H1 (cell line): ENCODE measurements around the gene WDR93. TPM values are rescaled to one million over a fixed set of nuclear protein-coding genes. Genes with fewer than 3 reads are reported as not detected.

Experiments
- CTCF ChIA-PET: fragments of 300-600 bp; sonication (Branson Sonifier 250); formaldehyde crosslinking; loops from one replicate; lab custom pipeline; 2021; ENCODE audit not compliant: partially characterized antibody; lab: Charles Lee
- POLR2A ChIA-PET: fragments of 300-600 bp; sonication (Branson Sonifier 250); formaldehyde crosslinking; loops from one replicate; lab custom pipeline; 2021; ENCODE audit warnings: inconsistent platforms; ENCODE audit not compliant: partially characterized antibody; lab: Charles Lee
- DNase-seq, 2 experiments: peaks; one replicate each; pipeline versions ENCODE4 v3.0.0 to v3.0.0-alpha.2; 2010 to 2022; ENCODE audit warnings: low spot score in 2 of 2, low read depth in 1 of 2, mixed read lengths in 1 of 2
- FAIRE-seq: peaks from 2 replicates; lab custom pipeline; 2011; peaks lifted over from hg19 to GRCh38; lab: Jason Lieb, UNC
- H2AFZ ChIP-seq: 2 replicates; pipeline ENCODE4 v1.8.1; 2012; ENCODE audit warnings: low read length, inconsistent platforms
- H2AK5ac ChIP-seq: 2 replicates; pipeline ENCODE4 v1.6.1; 2013; ENCODE audit warnings: low read depth, low read length
- H2BK120ac ChIP-seq: replicated peaks from 2 replicates; pipeline ENCODE3; 2013; ENCODE audit warnings: low read depth, low read length, inconsistent platforms
- H2BK12ac ChIP-seq: 2 replicates; pipeline ENCODE4 v1.6.1; 2013; ENCODE audit warnings: low read depth, low read length
- H2BK15ac ChIP-seq: 2 replicates; pipeline ENCODE4 v1.6.1; 2013; ENCODE audit warnings: low read length
- H2BK20ac ChIP-seq: 2 replicates; pipeline ENCODE4 v1.6.1; 2013; ENCODE audit warnings: low read length
- H2BK5ac ChIP-seq: 2 replicates; pipeline ENCODE4 v1.6.1; 2013; ENCODE audit warnings: low read depth, low read length
- H3K14ac ChIP-seq: 2 replicates; pipeline ENCODE4 v1.6.1; 2013; ENCODE audit warnings: inconsistent platforms; ENCODE audit not compliant: insufficient read length
- H3K18ac ChIP-seq: 2 replicates; pipeline ENCODE4 v1.6.1; 2013; ENCODE audit warnings: low read length; ENCODE audit errors: extremely low read depth
- H3K23ac ChIP-seq: 2 replicates; pipeline ENCODE4 v1.6.1; 2013; ENCODE audit warnings: inconsistent platforms; ENCODE audit not compliant: insufficient read length
- H3K23me2 ChIP-seq: 2 replicates; pipeline ENCODE4 v1.6.1; 2013; ENCODE audit warnings: low read depth, low read length
- H3K27ac ChIP-seq: 2 replicates; pipeline ENCODE4 v1.6.1; 2011; ENCODE audit warnings: low read depth, low read length, inconsistent platforms
- H3K27me3 ChIP-seq, 4 experiments: replicated peaks in 1 of 4; 1 replicate in 1 of 4; 2 replicates in 3 of 4; pipeline versions ENCODE4 v1.6.1 to v1.8.1; 2011 to 2013; ENCODE audit warnings: low read length in 3 of 4, mild to moderate bottlenecking in 3 of 4, inconsistent platforms in 2 of 4, mixed read lengths in 2 of 4, moderate library complexity in 1 of 4; ENCODE audit not compliant: control insufficient read depth in 3 of 4, insufficient read depth in 3 of 4; ENCODE audit errors: extremely low read depth in 1 of 4
- H3K36me3 ChIP-seq, 4 experiments: 2 replicates each; pipeline versions ENCODE4 v1.6.1 to v1.8.1; 2011 to 2013; ENCODE audit warnings: mild to moderate bottlenecking in 4 of 4, low read length in 3 of 4, moderate library complexity in 2 of 4, control low read depth in 1 of 4, inconsistent platforms in 1 of 4; ENCODE audit not compliant: insufficient read depth in 4 of 4, control insufficient read depth in 2 of 4
- H3K4ac ChIP-seq: replicated peaks from 2 replicates; pipeline ENCODE3; 2013; ENCODE audit warnings: low read length, low read depth, mixed read lengths, inconsistent platforms; ENCODE audit not compliant: insufficient read length
- H3K4me1 ChIP-seq, 4 experiments: replicated peaks in 1 of 4; 1 replicate in 1 of 4; 2 replicates in 3 of 4; pipeline versions ENCODE4 v1.6.1 to v1.8.1; 2011 to 2013; ENCODE audit warnings: low read length in 3 of 4, inconsistent platforms in 2 of 4, mixed read lengths in 1 of 4; ENCODE audit not compliant: insufficient read depth in 4 of 4, control insufficient read depth in 3 of 4
- H3K4me2 ChIP-seq, 2 experiments: 2 replicates each; pipeline versions ENCODE4 v1.6.1 to v1.8.1; 2011 to 2013; ENCODE audit warnings: low read depth in 2 of 2, low read length in 2 of 2, control low read depth in 1 of 2, inconsistent platforms in 1 of 2, mild to moderate bottlenecking in 1 of 2; ENCODE audit not compliant: insufficient read depth in 1 of 2
- H3K4me3 ChIP-seq, 4 experiments: fragments of 200-600, 300-600 bp in 1 of 4; sonication (generic), shearing (Covaris generic), sonication (Bioruptor Twin) in 1 of 4; 2 replicates each; pipeline versions ENCODE4 v1.5.1 to v1.8.1; 2011 to 2016; ENCODE audit warnings: low read length in 4 of 4, low read depth in 3 of 4, control low read depth in 2 of 4, inconsistent platforms in 2 of 4, mild to moderate bottlenecking in 2 of 4, mixed read lengths in 1 of 4, moderate library complexity in 1 of 4; ENCODE audit not compliant: insufficient read depth in 2 of 4; ENCODE audit errors: extremely low read depth in 1 of 4
- H3K56ac ChIP-seq: replicated peaks from 2 replicates; pipeline ENCODE3; 2013; ENCODE audit warnings: low read depth, mild to moderate bottlenecking, mixed read lengths, low read length, inconsistent platforms; ENCODE audit not compliant: insufficient read length
- H3K79me1 ChIP-seq: 2 replicates; pipeline ENCODE4 v1.6.1; 2013; ENCODE audit warnings: low read depth, low read length, control low read depth
- H3K79me2 ChIP-seq, 2 experiments: 2 replicates each; pipeline versions ENCODE4 v1.6.1 to v1.8.1; 2012 to 2013; ENCODE audit warnings: low read length in 2 of 2, mild to moderate bottlenecking in 2 of 2, inconsistent platforms in 1 of 2; ENCODE audit not compliant: insufficient read depth in 2 of 2, control insufficient read depth in 1 of 2
- H3K9ac ChIP-seq, 4 experiments: replicated peaks in 1 of 4; 1 replicate in 1 of 4; 2 replicates in 3 of 4; pipeline versions ENCODE4 v1.6.1 to v1.8.1; 2011 to 2013; ENCODE audit warnings: low read depth in 3 of 4, low read length in 3 of 4, control low read depth in 2 of 4, mild to moderate bottlenecking in 2 of 4, moderate library complexity in 2 of 4, inconsistent platforms in 1 of 4; ENCODE audit errors: extremely low read depth in 1 of 4
- H3K9me3 ChIP-seq, 2 experiments: 2 replicates each; pipeline versions ENCODE4 v1.6.1 to v1.8.1; 2012 to 2013; ENCODE audit warnings: mild to moderate bottlenecking in 2 of 2, moderate library complexity in 2 of 2, control low read depth in 1 of 2, inconsistent platforms in 1 of 2, low read depth in 1 of 2, low read length in 1 of 2, mixed read lengths in 1 of 2; ENCODE audit not compliant: insufficient read depth in 2 of 2
- H4K20me1 ChIP-seq, 2 experiments: replicated peaks in 1 of 2; 2 replicates each; pipeline versions ENCODE3 to v1.8.1; 2011 to 2013; ENCODE audit warnings: inconsistent platforms in 2 of 2, low read length in 2 of 2, mild to moderate bottlenecking in 1 of 2; ENCODE audit not compliant: insufficient read depth in 2 of 2, control insufficient read depth in 1 of 2
- H4K5ac ChIP-seq: 2 replicates; pipeline ENCODE4 v1.6.1; 2013; ENCODE audit warnings: low read length, low read depth, mixed read lengths, inconsistent platforms; ENCODE audit not compliant: insufficient read length
- H4K8ac ChIP-seq: 2 replicates; pipeline ENCODE4 v1.8.0; 2013; ENCODE audit warnings: mild to moderate bottlenecking, moderate library complexity, low read length, inconsistent platforms; ENCODE audit not compliant: insufficient read depth; ENCODE audit errors: extremely low read depth
- H4K91ac ChIP-seq: replicated peaks from 2 replicates; pipeline ENCODE3; 2013; ENCODE audit warnings: low read length, mixed read lengths, inconsistent platforms; ENCODE audit not compliant: insufficient read length
- ATF2 ChIP-seq: IDR thresholded peaks from 2 replicates; pipeline ENCODE4 v1.6.1; 2012; ENCODE audit warnings: low read length, inconsistent platforms
- BCL11A ChIP-seq, 2 experiments: IDR thresholded peaks; one replicate each; pipeline ENCODE4 v1.6.1; 2011; ENCODE audit warnings: low read depth in 2 of 2, low read length in 2 of 2, mild to moderate bottlenecking in 2 of 2
- CREB1 ChIP-seq: IDR thresholded peaks from 2 replicates; pipeline ENCODE4 v1.6.1; 2012; ENCODE audit warnings: inconsistent platforms
- EGR1 ChIP-seq: IDR thresholded peaks from 2 replicates; pipeline ENCODE4 v1.6.1; 2011; ENCODE audit warnings: low read depth, low read length, borderline replicate concordance
- EZH2 ChIP-seq: fragments of 200-600 bp; sonication (generic); IDR thresholded peaks from 2 replicates; pipeline ENCODE4 v1.7.1; 2012; ENCODE audit warnings: low read depth, mild to moderate bottlenecking, moderate library complexity, low read length, inconsistent platforms; ENCODE audit not compliant: severe bottlenecking
- JUN ChIP-seq: IDR thresholded peaks from 2 replicates; pipeline ENCODE4 v1.6.1; 2011; ENCODE audit warnings: low read depth, mild to moderate bottlenecking, improper control_type of control experiment, low read length
- KDM1A ChIP-seq: fragments of 200-600, 300-600 bp; sonication (generic); IDR thresholded peaks from 2 replicates; pipeline ENCODE4 v1.7.1; 2016; ENCODE audit warnings: mild to moderate bottlenecking, low read length, borderline replicate concordance
- KDM5A ChIP-seq: fragments of 200-600 bp; IDR thresholded peaks from 2 replicates; pipeline ENCODE4 v1.7.1; 2012; ENCODE audit warnings: mild to moderate bottlenecking, low read length, inconsistent platforms, mixed read lengths
- RFX5 ChIP-seq: IDR thresholded peaks from 2 replicates; pipeline ENCODE4 v1.6.1; 2011; ENCODE audit warnings: low read depth, low read length, improper control_type of control experiment, borderline replicate concordance
- RNF2 ChIP-seq: fragments of 200-900, 300-1000 bp; sonication (generic); IDR thresholded peaks from 2 replicates; pipeline ENCODE4 v1.7.1; 2016; ENCODE audit warnings: borderline replicate concordance, low read depth, mild to moderate bottlenecking, antibody characterized with exemption, low read length; ENCODE audit not compliant: poor library complexity, severe bottlenecking; ENCODE audit errors: missing control alignments
- SRF ChIP-seq: IDR thresholded peaks from 2 replicates; pipeline ENCODE4 v1.6.1; 2011; ENCODE audit warnings: mild to moderate bottlenecking, low read depth, low read length, moderate library complexity
- TBP ChIP-seq: IDR thresholded peaks from 2 replicates; pipeline ENCODE4 v1.6.1; 2011; ENCODE audit warnings: low read depth, low read length, improper control_type of control experiment
- TCF12 ChIP-seq: IDR thresholded peaks from 2 replicates; pipeline ENCODE4 v1.6.1; 2011; ENCODE audit warnings: low read depth, mild to moderate bottlenecking, low read length
- WGBS, 2 experiments: shearing (Covaris generic) in 1 of 2; methylation state at CpG; one replicate each; pipeline versions ENCODE4 v1.1.6 to v1.1.7; 2013 to 2015; ENCODE audit warnings: low lambda C conversion rate in 2 of 2, mixed read lengths in 2 of 2, inconsistent platforms in 1 of 2, low coverage in 1 of 2, missing lambda C conversion rate in 1 of 2; ENCODE audit not compliant: insufficient replicate concordance in 2 of 2, insufficient coverage in 1 of 2, insufficient read length in 1 of 2; ENCODE audit errors: extremely low coverage in 1 of 2, missing lambda C conversion rate in 1 of 2; 5-methylcytosine and 5-hydroxymethylcytosine counted together
- polyA plus RNA-seq, 7 experiments: library from polyadenylated mRNA; depleted of rRNA in 3 of 7; stranded (reverse) in 5 of 7; unstranded in 2 of 7; fragments of >200 nt in 5 of 7; fragments of 200-250 nt in 2 of 7; gene quantifications; 1 replicate in 5 of 7; 2 replicates in 1 of 7; 4 replicates in 1 of 7; pipeline versions ENCODE4 v1.2.1 to v1.2.3, GENCODE V29; 2011 to 2013; ENCODE audit warnings: missing spikeins in 2 of 7, mixed read lengths in 2 of 7
- total RNA-seq: library from RNA; stranded (reverse); fragmentation: NEBNext Ultra II Directional; extraction: Animal tissue kit (Norgen Biotek cat#: 25700); gene quantifications from 2 replicates; pipeline ENCODE4 v1.2.1, GENCODE V29; 2021

The WDR93 gene
- total and polyA plus RNA-seq, 2 of the 8 experiments (the other 6 are each of a cell fraction or from before 2014, with no cell fraction given) = 0.03 TPM; not detected in 1

GRCh38 chr15:89685995-89686394 lies 4.6 kb upstream of the WDR93 start:
- H2BK20ac ChIP-seq = no peak overlapping the region
- ChIA-PET POLR2A (no interaction called here), CTCF (interaction anchor here (2.1 kb wide), 1 partner anchor 14 kb away, joined by 7 read pairs; no protein-coding TSS in a partner anchor)
- H4K5ac ChIP-seq = no peak overlapping the region
- H3K56ac ChIP-seq = no peak overlapping the region
- H3K79me2 ChIP-seq = no peaks in the 10 kb centered on the region
- no peak overlapping the region for H4K8ac ChIP-seq
- no peak overlapping the region for H3K18ac ChIP-seq
- H4K91ac ChIP-seq = no peak overlapping the region
- H3K27me3 ChIP-seq = peaks cover 0 to 3% (median 0%) of the 10 kb centered on the region in 4 experiments; a peak in 3 of 7 replicates
- no peak overlapping the region for H2AK5ac ChIP-seq
- 84% methylated on average over 2 of the region's 2 CpGs; no CpG with 5 or more reads in 1 of the 2 experiments for WGBS, 2 experiments
- no peak overlapping the region for H2BK5ac ChIP-seq
- no peak overlapping the region for H2AFZ ChIP-seq
- H3K27ac ChIP-seq = no peak overlapping the region
- no peak overlapping the region for H2BK12ac ChIP-seq
- no peaks in the 10 kb centered on the region for H3K79me1 ChIP-seq
- H3K23me2 ChIP-seq = peaks cover 9% of the 10 kb centered on the region; the same call in 1 of the 2 replicates
- peak overlapping the region in 1 of 4 experiments; percentile 49; a peak in 1 of 7 replicates for H3K9ac ChIP-seq
- no peak overlapping the region for H2BK120ac ChIP-seq
- no peaks in the 10 kb centered on the region for H3K4me1 ChIP-seq
- H3K4me2 ChIP-seq = no peak overlapping the region
- H3K36me3 ChIP-seq = no peaks in the 10 kb centered on the region
- FAIRE-seq (no peak), DNase-seq (no peak)
- H2BK15ac ChIP-seq = no peak overlapping the region
- H3K4ac ChIP-seq = no peak overlapping the region
- H3K14ac ChIP-seq = no peak overlapping the region
- H3K4me3 ChIP-seq = no peak overlapping the region
- H3K23ac ChIP-seq = no peak overlapping the region
- no peaks in the 10 kb centered on the region for H3K9me3 ChIP-seq
- H4K20me1 ChIP-seq = no peaks in the 10 kb centered on the region
- TF ChIP-seq JUN (no peak), EGR1 (no peak), KDM1A (no peak), BCL11A (IDR thresholded peaks at IDR 0.05; ENCODE audit: low read depth in 2 of 2, low read length in 2 of 2) (no peak), TBP (no peak), ATF2 (no peak), EZH2 (no peak), SRF (no peak), KDM5A (no peak), TCF12 (no peak), RFX5 (no peak), CREB1 (no peak), RNF2 (no peak)
